PC-9 (cell line): ENCODE results near the gene BCR. TPM values are rescaled to one million over a fixed set of nuclear protein-coding genes. Genes with fewer than 3 reads are reported as not detected.

ENCODE experiments used
- BruUV-seq: library from RNA; stranded (reverse); fragments of 400-500 nt; replicated peaks from 2 replicates; lab custom pipeline; 2021; lab: Mats Ljungman, UMichigan
- CTCF ChIA-PET: fragments of 300-600 bp; sonication (Branson Sonifier 250); formaldehyde crosslinking; loops from one replicate; lab custom pipeline; 2022; ENCODE audit warnings: antibody characterized with exemption; lab: Charles Lee
- POLR2A ChIA-PET: fragments of 300-600 bp; sonication (Branson Sonifier 250); formaldehyde crosslinking; loops from one replicate; lab custom pipeline; 2022; ENCODE audit warnings: antibody characterized with exemption; ENCODE audit not compliant: unreplicated experiment; lab: Charles Lee
- DNase-seq, 2 experiments: peaks; one replicate each; pipeline versions ENCODE4 v3.0.0 to v3.0.0-alpha.2; 2015 to 2022; ENCODE audit warnings: mixed read lengths in 1 of 2
- H2AFZ ChIP-seq: fragments of 200-600 bp; sonication (generic); 2 replicates; pipeline ENCODE4 v1.8.1; 2017; ENCODE audit warnings: antibody characterized with exemption
- H3F3A ChIP-seq: fragments of 200-600 bp; sonication (generic); 2 replicates; pipeline ENCODE4 v1.8.1; 2017; ENCODE audit warnings: antibody characterized with exemption, mild to moderate bottlenecking, low read depth; ENCODE audit not compliant: insufficient read depth
- H3K27ac ChIP-seq: fragments of 200-600 bp; sonication (generic); 2 replicates; pipeline ENCODE4 v1.6.1; 2016; ENCODE audit warnings: mixed run types
- H3K27me3 ChIP-seq: fragments of 200-600 bp; sonication (generic); 2 replicates; pipeline ENCODE4 v1.6.1; 2016; ENCODE audit warnings: low read depth, mixed run types; ENCODE audit not compliant: insufficient read depth
- H3K36me3 ChIP-seq: fragments of 200-600 bp; sonication (generic); 2 replicates; pipeline ENCODE4 v1.6.1; 2016; ENCODE audit warnings: low read depth, mixed run types
- H3K4me1 ChIP-seq: fragments of 200-600 bp; sonication (generic); replicated peaks from 2 replicates; pipeline ENCODE4 v1.6.1; 2016; ENCODE audit warnings: mixed run types; ENCODE audit not compliant: insufficient read depth
- H3K4me2 ChIP-seq: fragments of 200-600 bp; sonication (generic); 2 replicates; pipeline ENCODE4 v1.6.1; 2017; ENCODE audit warnings: mixed run types
- H3K4me3 ChIP-seq: fragments of 200-600 bp; sonication (generic); 2 replicates; pipeline ENCODE4 v1.6.1; 2016; ENCODE audit warnings: mixed run types
- H3K79me2 ChIP-seq: fragments of 200-600 bp; sonication (generic); 2 replicates; pipeline ENCODE4 v1.6.1; 2017; ENCODE audit warnings: low read depth, mixed run types
- H3K9me2 ChIP-seq: fragments of 200-600 bp; sonication (generic); 2 replicates; pipeline ENCODE4 v1.8.1; 2017; ENCODE audit warnings: mild to moderate bottlenecking; ENCODE audit not compliant: insufficient read depth
- H3K9me3 ChIP-seq: fragments of 200-600 bp; sonication (generic); 2 replicates; pipeline ENCODE4 v1.8.1; 2016; ENCODE audit warnings: low read depth; ENCODE audit not compliant: insufficient read depth
- H4K20me1 ChIP-seq: fragments of 200-600 bp; sonication (generic); 2 replicates; pipeline ENCODE4 v1.8.1; 2017; ENCODE audit not compliant: insufficient read depth
- CTCF ChIP-seq: fragments of 200-600 bp; sonication (generic); conservative IDR thresholded peaks from 2 replicates; pipeline ENCODE4 v1.6.1; 2017; ENCODE audit warnings: mixed run types, antibody characterized with exemption, mild to moderate bottlenecking, moderate library complexity
- EZH2 ChIP-seq: fragments of 200-600 bp; sonication (generic); IDR thresholded peaks from 2 replicates; pipeline ENCODE4 v1.8.0; 2017; ENCODE audit warnings: antibody characterized with exemption, low read depth
- intact Hi-C: fragments of 100-400 bp; cut with micrococcal nuclease; formaldehyde crosslinking; loops from one replicate; pipeline ENCODE4 v1.10.0; 2022; ENCODE audit not compliant: unreplicated experiment
- total RNA-seq: library from RNA; stranded (reverse); gene quantifications from 2 replicates; pipeline ENCODE4 v1.2.3, GENCODE V29; 2021

The BCR gene
- total RNA-seq, 1 experiment from 2014 or later, result 47.8 TPM

GRCh38 chr22:23288301-23289129, 108.2 kb downstream of the BCR start:
- H4K20me1 ChIP-seq, result peaks cover 8% of the 10 kb centered on the region; the same call in 1 of the 2 replicates
- no TSS peak for BruUV-seq
- H3K9me2 ChIP-seq, result no peaks in the 10 kb centered on the region
- TF ChIP-seq CTCF, result no peak
- TF ChIP-seq EZH2, result no peak
- H3K4me2 ChIP-seq, result no peak overlapping the region
- no peak for DNase-seq
- no peaks in the 10 kb centered on the region for H3K4me1 ChIP-seq
- no peaks in the 10 kb centered on the region for H3K36me3 ChIP-seq
- H3F3A ChIP-seq, result no peaks in the 10 kb centered on the region
- POLR2A ChIA-PET, result no interaction called here
- 0 out of 2 replicates have a peak, but pooled peaks cover under 1% of the 10 kb centered on the region for H3K79me2 ChIP-seq
- CTCF ChIA-PET, result no interaction called here
- intact Hi-C loops, result no loop called here
- H3K4me3 ChIP-seq, result no peak overlapping the region
- H3K27me3 ChIP-seq, result no peaks in the 10 kb centered on the region
- no peak overlapping the region for H2AFZ ChIP-seq
- no peaks in the 10 kb centered on the region for H3K9me3 ChIP-seq
- no peak overlapping the region for H3K27ac ChIP-seq

GRCh38 chr22:23289130-23289503, 108.8 kb downstream of the BCR start:
- Histone ChIP-seq H3K9me2 (no peaks in the 10 kb centered on the region), H3K4me2 (no peak overlapping the region), H3K27ac (no peak overlapping the region), H3K79me2 (no peaks in the 10 kb centered on the region), H2AFZ (no peak overlapping the region), H4K20me1 (peaks cover 6% of the 10 kb centered on the region; the same call in 1 of the 2 replicates), H3F3A (no peaks in the 10 kb centered on the region), H3K9me3 (no peaks in the 10 kb centered on the region), H3K27me3 (no peaks in the 10 kb centered on the region), H3K36me3 (no peaks in the 10 kb centered on the region), H3K4me1 (no peaks in the 10 kb centered on the region), H3K4me3 (no peak overlapping the region)
- intact Hi-C loops, result no loop called here
- DNase-seq, result no peak
- CTCF ChIA-PET, result no interaction called here
- BruUV-seq, result no TSS peak
- POLR2A ChIA-PET, result no interaction called here
- TF ChIP-seq CTCF (no peak), EZH2 (no peak)

GRCh38 chr22:23289851-23290724, 109.8 kb downstream of the BCR start:
- Histone ChIP-seq H3K4me1 (no peaks in the 10 kb centered on the region), H3K4me3 (no peak overlapping the region), H3K9me3 (no peaks in the 10 kb centered on the region), H3K4me2 (no peak overlapping the region), H3F3A (no peaks in the 10 kb centered on the region), H3K79me2 (no peaks in the 10 kb centered on the region), H3K27ac (no peak overlapping the region), H3K36me3 (no peaks in the 10 kb centered on the region), H4K20me1 (peaks cover 6% of the 10 kb centered on the region; the same call in 1 of the 2 replicates), H2AFZ (no peak overlapping the region), H3K9me2 (no peaks in the 10 kb centered on the region), H3K27me3 (no peaks in the 10 kb centered on the region)
- intact Hi-C loops, result no loop called here
- ChIA-PET POLR2A (no interaction called here), CTCF (interaction anchor here (1.0 kb wide), 1 partner anchor 8 kb away, joined by 4 read pairs; no protein-coding TSS in a partner anchor)
- TF ChIP-seq EZH2 (no peak), CTCF (peak; percentile 95)
- peak in 1 of 2 experiments; percentile 37 for DNase-seq
- no TSS peak for BruUV-seq
